Body of pancreas (tissue), 4 donors: ENCODE measurements around the gene MET.

ENCODE experiments used
- POLR2A ChIP-seq, 3 donors: fragments of 450-650 bp; IDR thresholded peaks; one replicate each; pipeline ENCODE4 v1.6.1; 2016; ENCODE audit warnings: antibody characterized with exemption in 3 of 3, mild to moderate bottlenecking in 2 of 3
- TF ChIP-seq, protein P1 (sequence below), 7 experiments: fragments of 450-650 bp in 4 of 7; fragments of 200-600 bp in 3 of 7; sonication (generic) in 3 of 7; IDR thresholded peaks; one replicate each; pipeline ENCODE4 v1.5.1; 2016 to 2019; ENCODE audit warnings: antibody characterized with exemption in 7 of 7

- TF ChIP-seq, protein P1, sequence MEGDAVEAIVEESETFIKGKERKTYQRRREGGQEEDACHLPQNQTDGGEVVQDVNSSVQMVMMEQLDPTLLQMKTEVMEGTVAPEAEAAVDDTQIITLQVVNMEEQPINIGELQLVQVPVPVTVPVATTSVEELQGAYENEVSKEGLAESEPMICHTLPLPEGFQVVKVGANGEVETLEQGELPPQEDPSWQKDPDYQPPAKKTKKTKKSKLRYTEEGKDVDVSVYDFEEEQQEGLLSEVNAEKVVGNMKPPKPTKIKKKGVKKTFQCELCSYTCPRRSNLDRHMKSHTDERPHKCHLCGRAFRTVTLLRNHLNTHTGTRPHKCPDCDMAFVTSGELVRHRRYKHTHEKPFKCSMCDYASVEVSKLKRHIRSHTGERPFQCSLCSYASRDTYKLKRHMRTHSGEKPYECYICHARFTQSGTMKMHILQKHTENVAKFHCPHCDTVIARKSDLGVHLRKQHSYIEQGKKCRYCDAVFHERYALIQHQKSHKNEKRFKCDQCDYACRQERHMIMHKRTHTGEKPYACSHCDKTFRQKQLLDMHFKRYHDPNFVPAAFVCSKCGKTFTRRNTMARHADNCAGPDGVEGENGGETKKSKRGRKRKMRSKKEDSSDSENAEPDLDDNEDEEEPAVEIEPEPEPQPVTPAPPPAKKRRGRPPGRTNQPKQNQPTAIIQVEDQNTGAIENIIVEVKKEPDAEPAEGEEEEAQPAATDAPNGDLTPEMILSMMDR (IDR thresholded peaks at IDR 0.05), result no peak
- no peak for TF ChIP-seq POLR2A (IDR thresholded peaks at IDR 0.05)
Measured at GRCh38 chr7:116669769-116670168, 2.2 kb upstream of the MET start.
